GM11168 (cell line): ENCODE results near the gene KLHL34.

ENCODE experiments used
- in situ Hi-C: fragments of 300-500 bp; cut with MboI; formaldehyde crosslinking; loops from one replicate; pipeline ENCODE4 v1.12.0; 2022; ENCODE audit warnings: low sequenced_read_pairs; ENCODE audit not compliant: unreplicated experiment

The KLHL34 gene

DNA sequence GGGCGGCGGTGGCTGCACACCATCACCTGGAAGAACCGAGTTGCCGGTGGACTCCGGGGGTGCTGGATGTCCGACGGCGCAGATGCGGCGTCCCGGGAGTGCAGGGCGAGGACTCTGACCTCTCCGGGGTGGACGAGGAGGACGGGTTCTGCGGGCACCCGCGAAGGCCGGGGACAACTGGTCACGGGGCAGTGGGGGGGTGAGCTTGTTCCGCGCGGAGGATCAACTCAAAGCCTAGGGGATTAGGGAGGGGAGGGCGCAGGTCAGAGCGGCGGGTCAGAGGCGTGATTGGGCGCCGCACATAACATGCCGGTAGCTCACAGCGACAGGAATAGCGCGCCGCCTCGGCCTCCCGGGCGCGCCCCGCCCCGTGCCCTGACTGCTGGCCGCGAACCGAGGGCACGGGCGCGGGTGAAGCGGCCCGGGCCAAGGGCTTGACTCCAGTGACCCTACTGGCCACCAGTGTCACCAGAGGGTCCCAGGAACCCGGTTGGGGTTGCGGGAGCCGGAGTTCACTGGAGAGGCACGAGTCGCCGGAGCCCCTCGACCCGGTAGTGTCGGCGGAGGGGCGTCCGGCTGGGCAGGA is at the start of gene KLHL34:
Gene KLHL34 (minus strand): TSS at position 179 of the 586 bp plus-strand sequence. CDS start 542 bp downstream, outside the sequence.
- in situ Hi-C loops, result no loop called here

DNA sequence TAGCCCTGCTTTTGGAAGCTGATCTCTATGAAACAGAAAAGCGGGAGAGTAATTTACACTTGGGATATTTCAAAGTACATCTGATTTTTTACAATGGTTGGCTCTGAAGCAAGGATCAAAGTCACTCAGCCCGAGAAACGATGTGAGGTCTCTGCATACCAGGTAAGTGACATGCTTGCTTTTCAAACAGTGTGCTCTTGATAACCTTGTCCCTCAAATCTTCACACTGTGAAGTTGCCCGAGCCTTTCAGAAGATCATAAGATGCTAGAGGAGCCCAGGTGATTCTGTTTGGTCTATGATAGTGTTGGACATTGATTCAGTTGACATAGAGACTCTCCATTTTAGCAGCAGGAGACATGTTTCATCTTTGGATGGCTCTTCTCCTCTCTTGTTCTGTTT is 47.1 kb upstream of the KLHL34 start:
- in situ Hi-C loops, result no loop called here

- in situ Hi-C loops, result no loop called here
Observed at GRCh38 chrX:21702725-21703124, 44.6 kb upstream of the KLHL34 start.

DNA sequence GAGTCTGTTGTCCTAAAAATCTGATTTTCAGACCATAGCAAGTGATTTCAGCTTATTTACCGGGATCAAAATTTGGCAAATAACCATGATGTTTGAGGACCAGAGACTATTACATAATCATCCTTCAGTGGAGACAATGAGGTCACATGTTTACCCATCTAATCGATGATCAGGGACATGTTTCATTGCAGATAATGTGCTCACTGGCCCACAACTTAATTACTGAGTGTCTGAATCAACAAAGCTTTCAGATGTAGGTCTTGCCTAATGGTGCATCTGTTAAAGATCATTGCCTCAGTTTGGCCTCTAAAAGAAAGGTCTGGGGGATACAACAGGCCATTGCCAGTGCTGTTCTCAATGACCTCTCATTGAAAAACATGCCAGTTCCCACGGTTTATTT is 42.8 kb upstream of the KLHL34 start:
- in situ Hi-C loops, result no loop called here

- in situ Hi-C loops, result no loop called here
Observed at GRCh38 chrX:21700275-21700674, 42.1 kb upstream of the KLHL34 start.

GRCh38 chrX:21699136-21699535 is 41.0 kb upstream of the KLHL34 start:
- in situ Hi-C loops, result no loop called here

DNA sequence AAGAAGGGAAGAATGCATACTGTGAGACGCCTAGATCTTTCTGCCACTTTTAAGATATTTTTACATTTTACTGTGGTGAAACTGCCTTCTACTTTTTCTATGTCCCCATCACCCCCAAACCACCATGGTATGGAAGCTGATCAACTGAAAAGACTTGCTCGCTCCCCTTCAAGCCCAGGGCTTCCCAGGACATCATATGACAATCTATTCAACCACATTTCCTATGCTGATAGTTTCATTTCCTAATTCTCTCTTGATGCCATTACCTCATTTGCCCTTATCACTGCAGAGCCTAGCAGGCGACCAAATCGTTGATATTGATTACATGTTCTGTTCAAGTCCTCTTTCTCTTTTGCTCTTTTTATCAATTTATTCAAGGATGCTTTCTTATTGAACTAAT is 40.1 kb upstream of the KLHL34 start:
- in situ Hi-C loops, result no loop called here

DNA sequence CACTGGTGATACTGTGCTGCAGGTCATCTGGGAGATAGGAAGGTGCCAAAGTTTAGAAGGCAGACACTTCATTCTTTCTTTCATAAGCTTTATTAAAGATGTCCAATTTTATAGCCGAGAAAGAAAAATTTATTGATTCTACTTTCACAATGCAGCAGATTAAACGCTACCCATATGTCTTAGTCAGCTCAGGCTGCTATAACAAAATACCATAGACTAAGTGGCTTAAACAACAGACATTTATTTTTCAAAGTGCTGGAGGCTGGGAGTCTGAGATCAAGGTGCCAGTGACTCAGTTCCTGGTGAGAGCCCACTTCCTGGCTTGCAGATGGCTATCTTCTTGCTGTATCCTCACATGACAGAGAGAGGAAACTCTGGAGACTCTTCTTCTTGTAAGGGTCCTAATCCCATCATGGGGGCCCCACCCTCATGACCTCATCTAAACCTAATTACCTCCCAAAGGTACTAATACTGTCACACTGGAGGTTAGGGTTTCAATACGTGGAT is 33.4 kb upstream of the KLHL34 start:
- in situ Hi-C loops, result no loop called here

DNA sequence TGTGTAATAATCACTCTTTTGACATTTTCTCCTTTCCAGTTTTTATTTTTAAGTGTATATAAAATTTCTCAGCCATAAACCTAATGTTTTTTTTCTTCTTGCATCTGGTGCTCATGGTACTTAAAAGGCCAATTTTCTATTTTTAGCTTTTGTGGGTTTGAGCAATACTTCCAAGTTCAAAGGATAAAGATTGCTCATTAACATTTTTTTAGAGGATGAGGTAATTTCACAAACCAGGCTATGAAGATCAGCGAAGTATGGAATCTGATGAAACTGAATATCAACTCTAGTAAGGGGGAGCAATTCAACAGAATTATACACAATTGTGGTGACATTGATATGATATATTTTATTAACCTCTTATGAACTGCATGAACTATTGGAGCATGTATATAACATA is 25.8 kb upstream of the KLHL34 start:
- in situ Hi-C loops, result no loop called here

DNA sequence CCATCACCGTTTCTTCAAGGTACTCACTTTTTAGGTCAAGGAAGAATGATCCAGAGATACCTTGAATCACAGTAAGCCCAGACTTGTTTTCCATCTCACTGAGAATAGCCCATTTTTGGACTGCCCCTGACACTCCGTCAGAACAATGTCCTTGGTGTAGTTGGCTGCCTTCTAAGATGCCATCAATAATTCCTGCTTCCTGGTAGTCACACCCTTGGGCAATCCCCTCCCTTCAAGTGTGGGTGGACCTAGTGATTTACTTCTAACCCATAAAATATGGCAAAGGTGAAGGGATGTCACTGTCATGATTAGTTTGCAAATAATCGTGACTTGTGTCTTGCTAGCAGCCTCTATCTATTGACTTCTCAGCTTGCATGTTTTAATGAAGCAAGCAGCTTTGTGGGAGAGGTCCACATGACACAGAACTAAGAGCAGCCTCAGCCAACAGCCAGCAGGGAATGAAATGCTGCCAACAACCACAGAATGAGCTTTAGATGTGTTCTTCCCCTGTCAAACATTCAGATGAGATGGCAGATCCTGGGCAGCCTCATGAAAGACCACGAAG is 20.0 kb upstream of the KLHL34 start:
- in situ Hi-C loops, result no loop called here

DNA sequence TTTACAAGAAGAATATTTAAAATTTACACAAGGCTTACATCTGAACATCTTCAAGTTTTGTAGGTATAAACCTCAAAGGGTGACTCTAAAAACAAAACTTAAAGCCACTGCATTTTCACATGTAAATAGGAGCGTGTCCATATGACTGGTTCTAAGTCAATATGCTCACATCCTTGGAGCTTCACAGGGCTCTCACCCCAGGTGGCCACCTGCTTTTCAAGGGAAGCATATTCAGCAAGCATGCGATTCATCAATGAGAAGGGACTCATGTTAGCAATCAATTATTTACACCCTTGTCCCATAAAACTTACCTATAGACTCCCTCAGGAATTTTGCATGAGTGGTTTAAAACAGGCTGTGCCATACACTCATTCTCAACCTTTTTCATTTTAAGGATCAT is 17.8 kb upstream of the KLHL34 start:
- in situ Hi-C loops, result no loop called here

DNA sequence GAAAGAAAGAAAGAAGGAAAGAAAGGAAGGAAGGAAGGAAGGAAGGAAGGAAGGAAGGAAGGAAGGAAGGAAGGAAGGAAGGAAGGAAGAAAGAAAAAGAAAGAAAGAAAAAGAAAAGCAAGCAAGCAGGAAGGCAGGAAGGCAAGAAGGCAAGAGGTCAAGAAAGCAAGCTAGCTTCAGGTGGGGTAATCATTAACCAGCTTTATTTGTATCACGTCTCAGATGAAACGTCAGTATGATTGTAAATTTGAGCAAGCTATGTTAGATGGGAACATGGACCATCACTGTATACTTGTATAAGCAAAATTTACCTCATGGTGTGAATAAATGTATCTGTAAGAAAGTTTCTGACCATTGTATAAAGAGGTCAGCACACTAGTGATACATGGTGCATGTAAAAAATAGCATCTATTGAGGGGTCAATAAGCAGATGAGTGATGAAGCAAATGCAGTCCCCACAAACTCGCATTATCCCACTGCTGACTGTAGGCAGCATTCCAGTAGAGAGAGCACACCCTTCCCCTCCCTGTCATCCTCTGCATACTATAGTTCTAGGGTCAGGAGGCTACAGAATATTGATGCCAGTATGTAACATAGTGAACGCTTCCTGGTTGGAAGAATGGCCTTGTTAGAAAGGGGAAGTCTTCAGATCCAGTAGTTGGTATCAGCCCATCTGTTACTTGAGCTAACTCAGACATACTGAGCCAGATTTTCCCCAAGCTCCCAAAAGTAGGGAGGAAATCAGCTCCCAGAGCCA is 16.5 kb upstream of the KLHL34 start:
- in situ Hi-C loops, result no loop called here

DNA sequence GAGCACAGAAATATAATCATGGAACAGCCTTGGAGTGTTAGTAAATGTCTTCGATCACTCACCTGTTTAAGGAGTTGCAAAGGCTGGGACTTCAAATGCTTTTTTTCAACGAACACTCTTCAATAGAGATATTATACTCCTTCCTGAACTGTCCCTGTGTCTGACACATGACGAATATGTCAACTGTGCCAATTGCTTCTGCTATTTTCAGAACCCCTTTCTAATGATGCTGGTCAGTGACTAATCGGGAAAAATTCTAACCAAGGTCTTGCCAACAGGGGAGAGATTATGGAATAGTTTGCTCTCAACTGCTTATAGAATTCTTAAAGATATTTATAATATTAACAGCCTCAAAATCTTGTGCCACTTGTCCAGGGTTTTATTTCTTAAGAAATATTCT is 8.5 kb upstream of the KLHL34 start:
- in situ Hi-C loops, result no loop called here

DNA sequence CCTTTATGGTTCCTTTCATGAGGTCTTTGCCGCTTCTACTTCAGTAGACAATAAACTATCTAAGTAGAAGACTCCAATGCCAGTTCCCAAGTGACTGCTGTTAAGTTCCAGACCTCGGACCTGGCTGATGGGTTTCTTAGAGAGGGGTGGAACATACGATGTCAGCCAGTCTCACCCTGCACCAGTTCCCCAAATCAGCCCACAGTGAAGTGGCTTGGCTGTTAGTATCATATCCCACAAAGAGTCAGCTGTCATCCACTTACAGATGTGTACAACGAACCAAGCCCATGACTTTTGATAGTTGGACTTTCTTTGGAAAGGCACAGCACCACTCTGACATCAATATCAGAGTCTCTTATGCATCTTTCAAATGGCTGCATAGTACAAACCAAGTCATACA is 8.1 kb upstream of the KLHL34 start:
- in situ Hi-C loops, result no loop called here

DNA sequence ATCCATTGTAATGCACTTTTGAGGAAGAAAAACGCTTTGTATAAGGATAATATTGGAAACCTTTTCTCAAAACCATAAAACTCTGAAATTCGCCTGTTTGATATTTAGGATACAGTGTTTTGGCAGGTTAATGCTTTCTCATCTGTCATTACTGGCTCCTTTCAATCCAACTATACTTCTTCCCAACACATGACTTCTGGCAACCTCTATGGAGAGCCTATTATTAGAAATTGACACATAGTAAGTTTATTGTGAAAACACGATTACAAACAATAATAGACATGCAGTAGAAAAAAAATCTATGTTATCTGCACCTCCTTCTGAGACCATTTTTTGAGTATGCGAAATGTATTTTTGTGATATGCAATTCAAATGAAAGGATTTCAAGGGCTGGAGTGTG is 4.6 kb upstream of the KLHL34 start:
- in situ Hi-C loops, result no loop called here

DNA sequence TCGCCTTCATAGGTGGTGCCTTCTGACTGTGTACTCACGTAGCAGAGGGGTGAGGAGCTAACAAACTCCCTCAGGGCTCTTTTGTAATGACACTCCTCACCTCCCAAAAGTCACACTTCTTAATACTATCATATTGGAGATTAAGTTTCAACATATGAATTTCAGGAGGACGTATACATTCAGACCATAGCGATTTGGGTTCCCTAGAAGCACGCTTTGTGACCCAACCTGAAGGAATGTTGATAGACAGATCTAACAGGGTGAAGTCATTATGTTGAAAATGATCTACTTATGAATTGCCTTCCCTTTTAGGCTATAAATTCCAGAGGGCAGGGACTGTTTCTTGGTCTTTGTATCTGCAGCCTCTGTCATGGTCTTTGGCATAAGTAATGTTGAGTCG is 3.2 kb upstream of the KLHL34 start:
- in situ Hi-C loops, result no loop called here

DNA sequence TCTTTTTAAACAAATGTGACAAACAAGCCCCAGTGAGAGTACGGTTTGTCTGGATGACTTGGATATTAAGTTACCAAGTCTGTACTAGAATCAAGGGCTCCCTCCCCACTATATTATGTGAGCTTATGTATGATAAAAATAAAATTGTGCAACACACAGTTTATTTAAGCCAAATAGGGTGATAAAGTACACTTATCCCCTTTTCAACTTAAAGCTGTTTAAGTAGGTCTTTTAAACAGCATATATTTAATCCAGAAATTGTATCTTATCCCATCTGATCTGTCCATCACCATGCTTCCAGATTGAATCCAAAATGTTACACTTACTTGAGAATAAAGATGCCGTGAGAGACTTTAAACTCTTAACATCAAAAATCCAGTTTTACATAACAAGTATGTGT is 2.0 kb upstream of the KLHL34 start:
- in situ Hi-C loops, result no loop called here

DNA sequence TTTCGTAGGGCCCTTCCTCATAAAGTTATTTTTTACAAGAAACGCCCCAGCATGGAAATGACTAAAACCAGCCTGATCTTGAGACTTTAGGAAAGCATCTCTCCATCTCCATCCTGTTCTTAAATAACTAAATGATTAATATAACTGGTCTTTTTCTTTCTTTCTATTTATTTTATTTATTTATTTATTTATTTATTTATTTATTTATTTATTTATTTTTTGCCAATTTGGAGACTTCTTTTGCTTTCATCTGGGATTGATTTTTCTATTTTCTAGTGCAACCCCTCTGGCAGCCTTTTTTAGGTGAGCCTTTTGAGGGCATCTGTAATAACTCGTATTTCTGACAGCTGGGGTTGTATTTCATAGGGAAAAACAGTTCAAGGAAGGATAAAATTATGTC is 1.2 kb upstream of the KLHL34 start:
- in situ Hi-C loops, result no loop called here

DNA sequence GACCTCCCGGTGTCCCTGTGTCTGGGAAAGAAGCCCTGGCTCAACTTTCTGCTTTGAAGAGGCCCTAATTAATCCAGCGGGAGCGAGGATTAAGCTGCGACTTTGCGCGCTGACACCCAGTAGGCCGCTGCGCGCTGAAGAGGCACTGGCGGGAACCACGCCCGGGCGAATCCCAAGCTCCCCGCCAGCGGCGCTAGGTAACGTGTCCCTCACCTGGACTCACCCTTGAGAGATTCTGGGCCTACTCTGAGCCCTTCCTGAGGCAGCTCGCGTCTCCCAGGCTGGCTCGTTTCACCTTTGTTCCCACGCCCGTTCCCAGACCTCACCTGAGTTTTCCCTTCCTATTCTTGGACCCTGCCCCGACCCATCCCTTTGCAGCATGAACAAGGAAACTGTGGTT is 616 bp upstream of the KLHL34 start:
- in situ Hi-C loops, result no loop called here

GRCh38 chrX:21657318-21658151 is 595 bp downstream of the KLHL34 start:
- in situ Hi-C loops, result no loop called here
